IMR-90 (cell line): Measurements from ENCODE around the gene SPPL3. TPM values are rescaled to one million over a fixed set of nuclear protein-coding genes. Genes with fewer than 3 reads are reported as not detected.
A peak's percentile ranks its signal among the peaks of the same experiment; 100 is the strongest.

Experiments
- ATAC-seq: fragments of 200-7000 bp; cut with Tn5 transposase; 2 replicates; pipeline ENCODE4 v1.9.1; 2020; ENCODE audit warnings: low read depth, mild to moderate bottlenecking, moderate library complexity
- BruUV-seq: library from RNA; stranded (reverse); fragments of 400-500 nt; replicated peaks from 2 replicates; lab custom pipeline; 2021; lab: Mats Ljungman, UMichigan
- CTCF ChIA-PET: fragments of 300-600 bp; formaldehyde crosslinking; extraction: SDS; loops from one replicate; lab custom pipeline; 2021; ENCODE audit warnings: antibody characterized with exemption; lab: Yijun Ruan, JAX
- POLR2A ChIA-PET: fragments of 300-600 bp; sonication (Branson Sonifier 250); formaldehyde crosslinking; loops from one replicate; lab custom pipeline; 2022; ENCODE audit warnings: antibody characterized with exemption; ENCODE audit not compliant: unreplicated experiment; lab: Charles Lee
- DNase-seq: peaks from one replicate; pipeline ENCODE4 v3.0.0; 2013
- H2AFZ ChIP-seq: replicated peaks from 2 replicates; pipeline ENCODE3; 2013; ENCODE audit warnings: low read length, mild to moderate bottlenecking; ENCODE audit not compliant: poor library complexity
- H2AK5ac ChIP-seq: 2 replicates; pipeline ENCODE4 v1.6.1; 2013; ENCODE audit warnings: low read depth, low read length, inconsistent platforms
- H2AK9ac ChIP-seq: replicated peaks from 2 replicates; pipeline ENCODE3; 2013; ENCODE audit warnings: mild to moderate bottlenecking, low read depth, low read length, moderate library complexity; ENCODE audit not compliant: poor library complexity
- H2BK120ac ChIP-seq: 2 replicates; pipeline ENCODE4 v1.6.1; 2013; ENCODE audit warnings: low read depth, low read length, inconsistent platforms
- H2BK15ac ChIP-seq: 3 replicates; pipeline ENCODE4 v1.6.1; 2013; ENCODE audit warnings: low read depth, low read length, inconsistent platforms
- H2BK20ac ChIP-seq: 2 replicates; pipeline ENCODE4 v1.6.1; 2013; ENCODE audit warnings: low read depth, mild to moderate bottlenecking, inconsistent platforms, low read length, moderate library complexity
- H2BK5ac ChIP-seq: 2 replicates; pipeline ENCODE4 v1.6.1; 2013; ENCODE audit warnings: mild to moderate bottlenecking, low read depth, low read length, inconsistent platforms; ENCODE audit not compliant: poor library complexity, severe bottlenecking
- H3K14ac ChIP-seq: replicated peaks from 2 replicates; pipeline ENCODE4 v1.6.1; 2013; ENCODE audit warnings: low read depth, low read length, inconsistent platforms
- H3K18ac ChIP-seq: 2 replicates; pipeline ENCODE4 v1.6.1; 2013; ENCODE audit warnings: low read depth, low read length, control low read depth
- H3K23ac ChIP-seq: 2 replicates; pipeline ENCODE4 v1.6.1; 2013; ENCODE audit warnings: low read depth, low read length, inconsistent platforms
- H3K27ac ChIP-seq: 2 replicates; pipeline ENCODE4 v1.5.1; 2013; ENCODE audit warnings: mild to moderate bottlenecking, control low read depth, low read length; ENCODE audit not compliant: insufficient read depth
- H3K27me3 ChIP-seq: 2 replicates; pipeline ENCODE4 v1.6.1; 2013; ENCODE audit warnings: low read length; ENCODE audit not compliant: control insufficient read depth, insufficient read depth
- H3K36me3 ChIP-seq: 2 replicates; pipeline ENCODE4 v1.6.1; 2013; ENCODE audit warnings: low read length, mixed read lengths; ENCODE audit not compliant: control insufficient read depth, insufficient read depth
- H3K4ac ChIP-seq: 2 replicates; pipeline ENCODE4 v1.6.1; 2013; ENCODE audit warnings: low read depth, low read length, inconsistent platforms
- H3K4me1 ChIP-seq: 2 replicates; pipeline ENCODE4 v1.6.1; 2013; ENCODE audit warnings: low read length, mixed read lengths; ENCODE audit not compliant: control insufficient read depth, insufficient read depth
- H3K4me2 ChIP-seq: 2 replicates; pipeline ENCODE4 v1.6.1; 2013; ENCODE audit warnings: low read depth, mild to moderate bottlenecking, control low read depth, low read length, moderate library complexity
- H3K4me3 ChIP-seq: 2 replicates; pipeline ENCODE4 v1.5.1; 2013; ENCODE audit warnings: low read depth, mild to moderate bottlenecking, control low read depth, low read length, moderate library complexity; ENCODE audit not compliant: insufficient read depth
- H3K56ac ChIP-seq: 2 replicates; pipeline ENCODE4 v1.6.1; 2013; ENCODE audit warnings: low read length, inconsistent platforms; ENCODE audit not compliant: insufficient read depth; ENCODE audit errors: extremely low read depth
- H3K79me1 ChIP-seq, 2 experiments: 2 replicates each; pipeline ENCODE4 v1.6.1; 2013; ENCODE audit warnings: low read length in 2 of 2, inconsistent platforms in 1 of 2, low read depth in 1 of 2
- H3K9ac ChIP-seq: 2 replicates; pipeline ENCODE4 v1.6.1; 2013; ENCODE audit warnings: low read depth, low read length, control low read depth
- H3K9me1 ChIP-seq: 2 replicates; pipeline ENCODE4 v1.6.1; 2013; ENCODE audit warnings: low read length, inconsistent platforms; ENCODE audit not compliant: insufficient read depth
- H3K9me3 ChIP-seq: 2 replicates; pipeline ENCODE4 v1.6.1; 2013; ENCODE audit warnings: low read length; ENCODE audit not compliant: control insufficient read depth, insufficient read depth
- H4K20me1 ChIP-seq: 2 replicates; pipeline ENCODE4 v1.6.1; 2013; ENCODE audit warnings: low read length, inconsistent platforms; ENCODE audit not compliant: insufficient read depth
- H4K5ac ChIP-seq: 2 replicates; pipeline ENCODE4 v1.6.1; 2013; ENCODE audit warnings: mild to moderate bottlenecking, low read depth, low read length, control low read depth
- H4K8ac ChIP-seq, 2 experiments: 2 replicates each; pipeline ENCODE4 v1.6.1; 2013; ENCODE audit warnings: low read depth in 2 of 2, low read length in 2 of 2, control low read depth in 1 of 2, inconsistent platforms in 1 of 2
- H4K91ac ChIP-seq: 2 replicates; pipeline ENCODE4 v1.6.1; 2013; ENCODE audit warnings: low read depth, low read length, inconsistent platforms; ENCODE audit not compliant: insufficient read depth
- BHLHE40 ChIP-seq: fragments of 150-350 bp; IDR thresholded peaks from 2 replicates; pipeline ENCODE4 v1.6.1; 2016; ENCODE audit warnings: mild to moderate bottlenecking, low read depth, low read length
- CEBPB ChIP-seq: IDR thresholded peaks from 2 replicates; pipeline ENCODE4 v1.6.1; 2012; ENCODE audit warnings: low read depth, low read length, improper control_type of control experiment
- CHD1 ChIP-seq: IDR thresholded peaks from 2 replicates; pipeline ENCODE4 v1.6.1; 2012; ENCODE audit warnings: low read depth, low read length, improper control_type of control experiment
- FOS ChIP-seq: fragments of 150-350 bp; IDR thresholded peaks from 2 replicates; pipeline ENCODE4 v1.6.1; 2016; ENCODE audit warnings: low read depth, low read length
- MAFK ChIP-seq: IDR thresholded peaks from 2 replicates; pipeline ENCODE4 v1.6.1; 2012; ENCODE audit warnings: low read depth, low read length, improper control_type of control experiment
- MAZ ChIP-seq: IDR thresholded peaks from 2 replicates; pipeline ENCODE4 v1.6.1; 2012; ENCODE audit warnings: low read depth, mild to moderate bottlenecking, low read length, improper control_type of control experiment, moderate library complexity, borderline replicate concordance
- MXI1 ChIP-seq: IDR thresholded peaks from 2 replicates; pipeline ENCODE4 v1.6.1; 2012; ENCODE audit warnings: low read depth, mild to moderate bottlenecking, low read length, moderate library complexity, borderline replicate concordance
- NFE2L2 ChIP-seq: fragments of 150-350 bp; IDR thresholded peaks from 2 replicates; pipeline ENCODE4 v1.6.1; 2016; ENCODE audit warnings: low read depth, mild to moderate bottlenecking, low read length
- POLR2A ChIP-seq: IDR thresholded peaks from 2 replicates; pipeline ENCODE4 v1.6.1; 2012; ENCODE audit warnings: mild to moderate bottlenecking, low read depth, low read length
- RAD21 ChIP-seq: IDR thresholded peaks from 2 replicates; pipeline ENCODE4 v1.6.1; 2012; ENCODE audit warnings: low read length, improper control_type of control experiment
- RCOR1 ChIP-seq: IDR thresholded peaks from 2 replicates; pipeline ENCODE4 v1.6.1; 2012; ENCODE audit warnings: mild to moderate bottlenecking, low read length, improper control_type of control experiment; ENCODE audit not compliant: insufficient replicate concordance
- RFX5 ChIP-seq: IDR thresholded peaks from 2 replicates; pipeline ENCODE4 v1.8.0; 2012; ENCODE audit warnings: low read depth, mild to moderate bottlenecking, low read length, moderate library complexity
- SMC3 ChIP-seq: fragments of 150-350 bp; IDR thresholded peaks from 2 replicates; pipeline ENCODE4 v1.6.1; 2016; ENCODE audit warnings: low read depth, mild to moderate bottlenecking, antibody characterized with exemption, low read length, moderate library complexity
- WGBS, 2 experiments: methylation state at CpG; one replicate each; pipeline versions ENCODE4 v1.1.5 to v1.1.7; 2013; ENCODE audit warnings: missing lambda C conversion rate in 2 of 2; ENCODE audit not compliant: insufficient read length in 1 of 2; ENCODE audit errors: extremely low coverage in 2 of 2; 5-methylcytosine and 5-hydroxymethylcytosine counted together
- dilution Hi-C: fragments of 300-500 bp; cut with HindIII; formaldehyde crosslinking; loops from one replicate; pipeline ENCODE4 v1.14.3; 2018; ENCODE audit warnings: low sequenced_read_pairs; ENCODE audit not compliant: unreplicated experiment
- in situ Hi-C: fragments of 300-500 bp; cut with MboI; formaldehyde crosslinking; loops from 3 replicates; pipeline ENCODE4 v1.14.3; 2019; ENCODE audit warnings: low sequenced_read_pairs, inconsistent platforms, mixed read lengths
- intact Hi-C: fragments of 100-400 bp; cut with micrococcal nuclease; formaldehyde crosslinking; loops from 2 replicates; pipeline ENCODE4 v1.10.0; 2022
- polyA plus RNA-seq, 3 experiments: library from polyadenylated mRNA; depleted of rRNA; stranded (reverse); fragments of >200 nt; gene quantifications; 2 replicates each; pipeline ENCODE4 v1.2.3, GENCODE V29; 2012; ENCODE audit warnings: low replicate concordance in 1 of 3
- total RNA-seq: library from RNA; depleted of rRNA; stranded (reverse); fragments of >200 nt; gene quantifications from 2 replicates; pipeline ENCODE4 v1.2.3, GENCODE V29; 2012
- TF ChIP-seq, protein P1 (sequence below): fragments of 150-350 bp; IDR thresholded peaks from 2 replicates; pipeline ENCODE4 v1.6.1; 2016; ENCODE audit warnings: low read depth, mild to moderate bottlenecking, low read length, moderate library complexity, borderline replicate concordance
- TF ChIP-seq, protein P2 (sequence below): fragments of 150-350 bp; IDR thresholded peaks from 2 replicates; pipeline ENCODE4 v1.6.1; 2017; ENCODE audit warnings: mild to moderate bottlenecking, antibody characterized with exemption, low read length, low read depth

The SPPL3 gene
- total and polyA plus RNA-seq, 2 of the 4 experiments (the other 2 are of a cell fraction), result 1.6 to 18.0 TPM

DNA sequence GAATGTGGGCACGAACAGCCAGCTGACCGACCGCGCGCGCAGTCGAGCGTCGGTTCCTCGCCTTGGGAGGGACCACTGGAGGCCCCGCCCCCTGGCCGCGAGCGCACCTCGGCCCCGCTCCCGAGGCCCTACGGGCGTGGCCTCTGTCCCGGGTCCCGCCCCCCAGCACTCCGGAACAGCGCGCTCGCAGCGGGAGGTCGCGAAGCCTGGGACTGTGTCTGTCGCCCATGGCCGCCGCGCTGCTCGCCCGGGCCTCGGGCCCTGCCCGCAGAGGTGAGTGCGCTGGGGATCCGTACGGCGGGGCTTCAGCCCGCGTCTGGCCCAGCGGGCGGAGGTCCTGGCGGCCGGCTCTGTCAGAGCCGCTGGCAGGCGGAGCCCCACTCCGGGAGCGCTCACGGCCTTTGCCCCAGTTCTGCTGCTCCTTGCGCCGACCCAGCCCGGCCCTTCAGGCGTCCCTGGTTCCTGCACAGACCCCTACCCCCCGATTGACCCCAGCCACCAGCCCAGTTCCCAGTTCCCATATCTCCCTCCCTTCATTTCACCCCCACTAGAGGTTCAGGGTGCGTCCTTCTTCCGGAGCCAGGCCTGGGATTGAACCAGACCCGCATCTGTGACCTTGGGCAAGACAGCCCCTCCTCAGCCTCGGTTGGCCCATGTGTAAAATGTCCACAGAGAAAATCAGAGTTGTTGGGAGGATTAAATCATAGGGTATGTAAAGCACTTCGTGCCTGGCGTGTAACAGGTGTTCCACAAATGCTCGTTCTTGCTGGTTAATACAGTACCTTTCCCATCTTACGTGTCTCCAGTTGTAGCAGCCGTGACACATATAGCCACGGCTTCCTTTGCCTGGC is 178.3 kb downstream of the SPPL3 start, which contains the start of gene ACADS:
Gene ACADS (plus strand): TSS at position 168 of the 851 bp plus-strand sequence. CDS start 60 bp downstream, at position 228.
- Histone ChIP-seq H3K4me1 (peaks cover 9% of the 10 kb centered on the region; the same call in 1 of the 2 replicates), H2AK5ac (peak within 1 kb of the TSS; percentile 15; the same call in 1 of the 2 replicates), H2BK120ac (no peak within 1 kb of the TSS), H2BK20ac (no peak within 1 kb of the TSS), H3K9ac (peak within 1 kb of the TSS; percentile 29), H2AK9ac (peak within 1 kb of the TSS; percentile 89), H3K27me3 (no peaks in the 10 kb centered on the region), H3K14ac (no peak within 1 kb of the TSS), H3K4ac (no peak within 1 kb of the TSS), H3K56ac (peak within 1 kb of the TSS; percentile 26; the same call in 1 of the 2 replicates), H3K79me1 (peaks cover 13 to 24% of the 10 kb centered on the region in 2 experiments; a peak in 3 of 4 replicates), H3K18ac (no peak within 1 kb of the TSS), H3K9me3 (no peaks in the 10 kb centered on the region), H3K36me3 (peaks cover 20% of the 10 kb centered on the region), H3K27ac (peak within 1 kb of the TSS; percentile 9; the same call in 1 of the 2 replicates), H4K20me1 (no peaks in the 10 kb centered on the region), H2BK15ac (no peak within 1 kb of the TSS), H2AFZ (peak within 1 kb of the TSS; percentile 94), H4K5ac (no peak within 1 kb of the TSS), H4K91ac (peak within 1 kb of the TSS; percentile 10; the same call in 1 of the 2 replicates), H3K23ac (peak within 1 kb of the TSS; percentile 14; the same call in 1 of the 2 replicates), H3K9me1 (peaks cover 10% of the 10 kb centered on the region), H3K4me2 (peak within 1 kb of the TSS; percentile 69), H4K8ac (peak within 1 kb of the TSS; percentile 68 to 83; a peak in 3 of 4 replicates), H2BK5ac (no peak within 1 kb of the TSS), H3K4me3 (peak within 1 kb of the TSS; percentile 59)
- DNase-seq (peak; percentile 67), ATAC-seq (peak; percentile 100)
- dilution Hi-C loops, result no loop called here
- intact Hi-C loops, result no loop called here
- no TSS peak for BruUV-seq
- in situ Hi-C loops, result no loop called here
- ChIA-PET CTCF (no interaction called here), POLR2A (no interaction called here)
- 19% methylated on average over 36 of the region's 66 CpGs; no CpG with 5 or more reads in 1 of the 2 experiments for WGBS, 2 experiments
- TF ChIP-seq, protein P1, sequence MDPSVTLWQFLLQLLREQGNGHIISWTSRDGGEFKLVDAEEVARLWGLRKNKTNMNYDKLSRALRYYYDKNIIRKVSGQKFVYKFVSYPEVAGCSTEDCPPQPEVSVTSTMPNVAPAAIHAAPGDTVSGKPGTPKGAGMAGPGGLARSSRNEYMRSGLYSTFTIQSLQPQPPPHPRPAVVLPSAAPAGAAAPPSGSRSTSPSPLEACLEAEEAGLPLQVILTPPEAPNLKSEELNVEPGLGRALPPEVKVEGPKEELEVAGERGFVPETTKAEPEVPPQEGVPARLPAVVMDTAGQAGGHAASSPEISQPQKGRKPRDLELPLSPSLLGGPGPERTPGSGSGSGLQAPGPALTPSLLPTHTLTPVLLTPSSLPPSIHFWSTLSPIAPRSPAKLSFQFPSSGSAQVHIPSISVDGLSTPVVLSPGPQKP, result no peak
- TF ChIP-seq MXI1 (no peak; the same call in 1 of the 2 replicates), BHLHE40 (no peak), FOS (no peak), RFX5 (no peak), NFE2L2 (no peak), CEBPB (no peak), CHD1 (no peak), RCOR1 (no peak), RAD21 (no peak; the same call in 1 of the 2 replicates), POLR2A (no peak), SMC3 (no peak), MAFK (no peak), MAZ (no peak)
- TF ChIP-seq, protein P2, sequence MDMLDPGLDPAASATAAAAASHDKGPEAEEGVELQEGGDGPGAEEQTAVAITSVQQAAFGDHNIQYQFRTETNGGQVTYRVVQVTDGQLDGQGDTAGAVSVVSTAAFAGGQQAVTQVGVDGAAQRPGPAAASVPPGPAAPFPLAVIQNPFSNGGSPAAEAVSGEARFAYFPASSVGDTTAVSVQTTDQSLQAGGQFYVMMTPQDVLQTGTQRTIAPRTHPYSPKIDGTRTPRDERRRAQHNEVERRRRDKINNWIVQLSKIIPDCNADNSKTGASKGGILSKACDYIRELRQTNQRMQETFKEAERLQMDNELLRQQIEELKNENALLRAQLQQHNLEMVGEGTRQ, result no peak
